K562 (cell line): ENCODE data around the gene DIPK1B. TPM values are rescaled to one million over a fixed set of nuclear protein-coding genes. Genes with fewer than 3 reads are reported as not detected.
A peak's percentile ranks its signal among the peaks of the same experiment; 100 is the strongest.

Experiments used
- ATF7 ChIP-seq: fragments of 450-650 bp; IDR thresholded peaks from 2 replicates; pipeline ENCODE4 v1.7.1; 2014; ENCODE audit warnings: mild to moderate bottlenecking, moderate library complexity
- BRCA1 ChIP-seq, 2 experiments: fragments of 450-650 bp in 1 of 2; sonication (generic) in 1 of 2; formaldehyde crosslinking in 1 of 2; IDR thresholded peaks; 2 replicates each; pipeline versions ENCODE4 v1.5.0 to v1.6.1; 2017 to 2020; ENCODE audit warnings: mild to moderate bottlenecking in 1 of 2, missing genetic modification reagents in 1 of 2
- DIDO1 ChIP-seq: fragments of 450-650 bp; IDR thresholded peaks from 2 replicates; pipeline ENCODE4 v1.6.1; 2016; ENCODE audit warnings: low read depth, missing biosample characterization, missing genetic modification characterization
- FOXK2 ChIP-seq, 2 experiments: fragments of 450-650 bp; IDR thresholded peaks in 1 of 2; conservative IDR thresholded peaks in 1 of 2; 2 replicates each; pipeline ENCODE4 v1.6.1; 2016; ENCODE audit warnings: low read depth in 2 of 2, mild to moderate bottlenecking in 1 of 2
- HMGN3 ChIP-seq: IDR thresholded peaks from 2 replicates; pipeline ENCODE4 v1.6.1; 2011; ENCODE audit warnings: borderline replicate concordance, low read depth, mild to moderate bottlenecking, mixed read lengths, low read length; ENCODE audit not compliant: insufficient read length; ENCODE audit errors: extremely low read depth
- HOXB6 ChIP-seq: fragments of 250-450 bp; sonication (Bioruptor Pico); IDR thresholded peaks from 2 replicates; pipeline ENCODE4 v1.5.1; 2022; ENCODE audit warnings: mild to moderate bottlenecking, borderline replicate concordance
- NELFE ChIP-seq: IDR thresholded peaks from 2 replicates; pipeline ENCODE4 v1.6.1; 2011; ENCODE audit warnings: mild to moderate bottlenecking; ENCODE audit not compliant: insufficient read depth, insufficient read length
- POLR2H ChIP-seq: IDR thresholded peaks from 2 replicates; pipeline ENCODE4 v1.6.1; 2016; ENCODE audit warnings: missing genetic modification characterization, low read depth, mild to moderate bottlenecking, control low read depth, missing compliant biosample characterization, moderate library complexity
- RBFOX2 ChIP-seq: fragments of 200-400 bp; formaldehyde crosslinking; IDR thresholded peaks from 2 replicates; pipeline ENCODE4 v1.6.1; 2017; ENCODE audit warnings: low read depth, mild to moderate bottlenecking, low read length, moderate library complexity
- RBM39 ChIP-seq: fragments of 200-400 bp; formaldehyde crosslinking; optimal IDR thresholded peaks from 2 replicates; pipeline ENCODE3; 2018; ENCODE audit warnings: low read depth, low read length
- TAF1 ChIP-seq: IDR thresholded peaks from 2 replicates; pipeline ENCODE4 v1.6.1; 2011; ENCODE audit warnings: mild to moderate bottlenecking, low read length, moderate library complexity; ENCODE audit not compliant: insufficient read depth, control insufficient read depth, severe bottlenecking; ENCODE audit errors: extremely low read depth
- TOE1 ChIP-seq, 2 experiments: fragments of 450-650 bp in 1 of 2; sonication (generic) in 1 of 2; formaldehyde crosslinking in 1 of 2; IDR thresholded peaks; 2 replicates each; pipeline versions ENCODE4 v1.7.1 to v1.8.0; 2016 to 2022; ENCODE audit warnings: borderline replicate concordance in 2 of 2, mild to moderate bottlenecking in 2 of 2, antibody characterized with exemption in 1 of 2, inconsistent platforms in 1 of 2, low read depth in 1 of 2, missing genetic modification reagents in 1 of 2, moderate library complexity in 1 of 2
- XRCC5 ChIP-seq: fragments of 200-400 bp; formaldehyde crosslinking; IDR thresholded peaks from 2 replicates; pipeline ENCODE4 v1.6.1; 2017; ENCODE audit warnings: low read depth, mild to moderate bottlenecking, low read length
- ZNF253 ChIP-seq: fragments of 250-450 bp; sonication (Bioruptor Pico); conservative IDR thresholded peaks from 2 replicates; pipeline ENCODE4 v1.6.1; 2021; ENCODE audit warnings: mild to moderate bottlenecking
- ZNF324 ChIP-seq: fragments of 250-450 bp; sonication (Bioruptor Pico); IDR thresholded peaks from 2 replicates; pipeline ENCODE4 v1.4.0; 2020; ENCODE audit warnings: mild to moderate bottlenecking
- polyA plus RNA-seq, 8 experiments: library from polyadenylated mRNA; depleted of rRNA in 4 of 8; stranded (reverse) in 5 of 8; unstranded in 3 of 8; fragments of >200 nt; fragmentation: Nextera tagmentation in 2 of 8; fragmentation: Illumina TruSeq in 1 of 8; extraction: Ambion mirVana in 2 of 8; extraction: Trizol in 1 of 8; gene quantifications; 2 replicates each; pipeline versions ENCODE4 v1.2.1 to v1.2.3, GENCODE V29; 2011 to 2014; ENCODE audit warnings: inconsistent platforms in 1 of 8, missing spikeins in 1 of 8
- total RNA-seq, 7 experiments: library from RNA; depleted of rRNA in 6 of 7; stranded (reverse); fragments of >200 nt in 6 of 7; fragmentation: Illumina TruSeq in 2 of 7; extraction: Trizol in 2 of 7; gene quantifications; 2 replicates each; pipeline versions ENCODE4 v1.2.1 to v1.2.3, GENCODE V29; 2011 to 2021; ENCODE audit warnings: low replicate concordance in 1 of 7
- TF ChIP-seq, protein P1 (sequence below): sonication (generic); formaldehyde crosslinking; IDR thresholded peaks from 2 replicates; pipeline ENCODE4 v1.8.1; 2022; ENCODE audit warnings: missing genetic modification reagents
- TF ChIP-seq, protein P2 (sequence below): fragments of 450-650 bp; IDR thresholded peaks from 2 replicates; pipeline ENCODE4 v1.6.1; 2018; ENCODE audit not compliant: partially characterized antibody
- TF ChIP-seq, protein P3 (sequence below): fragments of 250-450 bp; sonication (Bioruptor Pico); IDR thresholded peaks from 2 replicates; pipeline ENCODE4 v1.8.0; 2021; ENCODE audit warnings: moderate library complexity, mild to moderate bottlenecking, inconsistent platforms
- TF ChIP-seq, protein P4 (sequence below): fragments of 450-650 bp; IDR thresholded peaks from 2 replicates; pipeline ENCODE4 v1.7.0; 2016; ENCODE audit warnings: borderline replicate concordance

Gene DIPK1B
- total and polyA plus RNA-seq, 9 of the 15 experiments (the other 6 are each of a cell fraction or from before 2014, with no cell fraction given) = 0.08 to 22.3 (median 5.9) TPM

DNA sequence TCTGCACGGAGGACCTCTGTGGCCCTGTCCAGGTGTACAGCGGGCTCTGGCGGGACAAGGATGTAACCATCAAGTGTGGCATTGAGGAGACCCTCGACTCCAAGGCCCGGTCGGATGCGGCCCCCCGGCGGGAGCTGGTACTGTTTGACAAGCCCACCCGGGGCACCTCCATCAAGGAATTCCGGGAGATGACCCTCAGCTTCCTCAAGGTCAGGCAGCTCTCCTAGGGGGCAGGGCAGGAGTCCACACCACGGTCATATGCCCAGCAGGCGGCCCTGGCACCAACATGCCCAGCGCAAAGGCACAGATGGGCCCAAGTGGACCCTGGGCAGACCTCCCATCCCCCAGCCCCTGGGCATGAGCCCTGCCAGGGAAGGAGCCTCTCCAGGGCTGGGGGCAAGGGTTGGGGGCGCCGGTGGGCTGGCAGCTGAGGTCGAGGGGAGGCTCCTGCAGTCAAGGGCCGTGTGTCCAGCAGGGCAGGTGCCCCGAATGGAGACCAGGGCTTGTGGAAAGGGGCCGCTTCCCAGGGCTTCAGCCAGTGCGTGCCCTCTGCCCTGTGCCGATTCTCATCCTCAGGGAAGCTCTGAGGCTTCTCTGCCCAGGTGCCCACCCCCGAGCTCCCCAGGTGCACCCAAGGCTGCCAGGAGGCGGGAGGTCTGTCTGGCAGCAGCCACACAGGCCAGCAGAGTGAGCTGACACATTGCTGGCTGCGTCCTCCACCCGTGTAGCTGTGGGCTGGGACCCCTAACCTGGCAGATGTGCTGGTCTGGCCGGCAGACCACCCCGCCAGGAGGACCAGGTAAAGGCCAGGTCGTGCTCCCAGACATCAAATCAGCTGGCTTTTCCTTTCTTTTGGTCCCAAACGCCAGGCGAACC is 10.0 kb downstream of the DIPK1B start (continued):
- TF ChIP-seq, protein P1, sequence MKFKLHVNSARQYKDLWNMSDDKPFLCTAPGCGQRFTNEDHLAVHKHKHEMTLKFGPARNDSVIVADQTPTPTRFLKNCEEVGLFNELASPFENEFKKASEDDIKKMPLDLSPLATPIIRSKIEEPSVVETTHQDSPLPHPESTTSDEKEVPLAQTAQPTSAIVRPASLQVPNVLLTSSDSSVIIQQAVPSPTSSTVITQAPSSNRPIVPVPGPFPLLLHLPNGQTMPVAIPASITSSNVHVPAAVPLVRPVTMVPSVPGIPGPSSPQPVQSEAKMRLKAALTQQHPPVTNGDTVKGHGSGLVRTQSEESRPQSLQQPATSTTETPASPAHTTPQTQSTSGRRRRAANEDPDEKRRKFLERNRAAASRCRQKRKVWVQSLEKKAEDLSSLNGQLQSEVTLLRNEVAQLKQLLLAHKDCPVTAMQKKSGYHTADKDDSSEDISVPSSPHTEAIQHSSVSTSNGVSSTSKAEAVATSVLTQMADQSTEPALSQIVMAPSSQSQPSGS = no peak
- TF ChIP-seq ATF7 (no peak), RBM39 (no peak), BRCA1 (IDR thresholded peaks at IDR 0.05) (no peak), BRCA1 (CRISPR knock-in tag; IDR thresholded peaks at IDR 0.05) (no peak), NELFE (no peak), HMGN3 (peak; percentile 25), ZNF253 (CRISPR knock-in tag) (no peak), POLR2H (tag) (no peak), RBFOX2 (peak; percentile 25), XRCC5 (0 out of 2 replicates have a peak, but pooled peaks have one; percentile 27), HOXB6 (CRISPR knock-in tag) (no peak), TOE1 (IDR thresholded peaks at IDR 0.05; ENCODE audit: borderline replicate concordance) (no peak), TOE1 (CRISPR knock-in tag; IDR thresholded peaks at IDR 0.05; ENCODE audit: borderline replicate concordance, low read depth) (no peak), ZNF324 (CRISPR knock-in tag) (no peak), DIDO1 (tag) (no peak), TAF1 (no peak), FOXK2 (conservative IDR thresholded peaks at IDR 0.05 in 1 of 2, IDR thresholded peaks at IDR 0.05 in 1 of 2; ENCODE audit: low read depth in 2 of 2) (no peak)
- TF ChIP-seq, protein P2, sequence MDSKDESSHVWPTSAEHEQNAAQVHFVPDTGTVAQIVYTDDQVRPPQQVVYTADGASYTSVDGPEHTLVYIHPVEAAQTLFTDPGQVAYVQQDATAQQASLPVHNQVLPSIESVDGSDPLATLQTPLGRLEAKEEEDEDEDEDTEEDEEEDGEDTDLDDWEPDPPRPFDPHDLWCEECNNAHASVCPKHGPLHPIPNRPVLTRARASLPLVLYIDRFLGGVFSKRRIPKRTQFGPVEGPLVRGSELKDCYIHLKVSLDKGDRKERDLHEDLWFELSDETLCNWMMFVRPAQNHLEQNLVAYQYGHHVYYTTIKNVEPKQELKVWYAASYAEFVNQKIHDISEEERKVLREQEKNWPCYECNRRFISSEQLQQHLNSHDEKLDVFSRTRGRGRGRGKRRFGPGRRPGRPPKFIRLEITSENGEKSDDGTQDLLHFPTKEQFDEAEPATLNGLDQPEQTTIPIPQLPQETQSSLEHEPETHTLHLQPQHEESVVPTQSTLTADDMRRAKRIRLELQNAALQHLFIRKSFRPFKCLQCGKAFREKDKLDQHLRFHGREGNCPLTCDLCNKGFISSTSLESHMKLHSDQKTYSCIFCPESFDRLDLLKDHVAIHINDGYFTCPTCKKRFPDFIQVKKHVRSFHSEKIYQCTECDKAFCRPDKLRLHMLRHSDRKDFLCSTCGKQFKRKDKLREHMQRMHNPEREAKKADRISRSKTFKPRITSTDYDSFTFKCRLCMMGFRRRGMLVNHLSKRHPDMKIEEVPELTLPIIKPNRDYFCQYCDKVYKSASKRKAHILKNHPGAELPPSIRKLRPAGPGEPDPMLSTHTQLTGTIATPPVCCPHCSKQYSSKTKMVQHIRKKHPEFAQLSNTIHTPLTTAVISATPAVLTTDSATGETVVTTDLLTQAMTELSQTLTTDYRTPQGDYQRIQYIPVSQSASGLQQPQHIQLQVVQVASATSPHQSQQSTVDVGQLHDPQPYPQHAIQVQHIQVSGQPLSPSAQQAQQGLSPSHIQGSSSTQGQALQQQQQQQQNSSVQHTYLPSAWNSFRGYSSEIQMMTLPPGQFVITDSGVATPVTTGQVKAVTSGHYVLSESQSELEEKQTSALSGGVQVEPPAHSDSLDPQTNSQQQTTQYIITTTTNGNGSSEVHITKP = no peak
- TF ChIP-seq, protein P3, sequence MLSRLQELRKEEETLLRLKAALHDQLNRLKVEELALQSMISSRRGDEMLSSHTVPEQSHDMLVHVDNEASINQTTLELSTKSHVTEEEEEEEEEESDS = no peak
- TF ChIP-seq, protein P4, sequence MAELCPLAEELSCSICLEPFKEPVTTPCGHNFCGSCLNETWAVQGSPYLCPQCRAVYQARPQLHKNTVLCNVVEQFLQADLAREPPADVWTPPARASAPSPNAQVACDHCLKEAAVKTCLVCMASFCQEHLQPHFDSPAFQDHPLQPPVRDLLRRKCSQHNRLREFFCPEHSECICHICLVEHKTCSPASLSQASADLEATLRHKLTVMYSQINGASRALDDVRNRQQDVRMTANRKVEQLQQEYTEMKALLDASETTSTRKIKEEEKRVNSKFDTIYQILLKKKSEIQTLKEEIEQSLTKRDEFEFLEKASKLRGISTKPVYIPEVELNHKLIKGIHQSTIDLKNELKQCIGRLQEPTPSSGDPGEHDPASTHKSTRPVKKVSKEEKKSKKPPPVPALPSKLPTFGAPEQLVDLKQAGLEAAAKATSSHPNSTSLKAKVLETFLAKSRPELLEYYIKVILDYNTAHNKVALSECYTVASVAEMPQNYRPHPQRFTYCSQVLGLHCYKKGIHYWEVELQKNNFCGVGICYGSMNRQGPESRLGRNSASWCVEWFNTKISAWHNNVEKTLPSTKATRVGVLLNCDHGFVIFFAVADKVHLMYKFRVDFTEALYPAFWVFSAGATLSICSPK = no peak
